Body of pancreas (tissue), 4 donors: ENCODE measurements around the gene ZNF774. TPM values are rescaled to one million over a fixed set of nuclear protein-coding genes. Genes with fewer than 3 reads are reported as not detected.
"Not testable (repeated sequence)": the region's sequence is repeated elsewhere in the genome, so short reads cannot be mapped to it uniquely, and the experiment has no call there.

Experiments
- ATAC-seq: fragments of 150-250 bp; one replicate; pipeline ENCODE4 v1.9.1; 2016
- DNase-seq, 4 donors: peaks; one replicate each; pipeline ENCODE4 v3.0.0-alpha.2; 2019
- H3K27ac ChIP-seq, 4 donors: fragments of 200-600 bp; sonication (generic); 1 replicate in 3 of 4; 2 replicates in 1 of 4; pipeline versions ENCODE4 v1.5.1 to v1.6.1; 2016 to 2019; ENCODE audit warnings: mild to moderate bottlenecking in 1 of 4, mixed read lengths in 1 of 4, moderate library complexity in 1 of 4
- H3K27me3 ChIP-seq, 2 donors: fragments of 200-600 bp; sonication (generic); one replicate each; pipeline ENCODE4 v1.6.0; 2016; ENCODE audit warnings: mild to moderate bottlenecking in 1 of 2
- H3K36me3 ChIP-seq, 2 donors: fragments of 200-600 bp; sonication (generic); replicated peaks in 1 of 2; 2 replicates each; pipeline ENCODE4 v1.5.1; 2016; ENCODE audit warnings: low read depth in 2 of 2; ENCODE audit not compliant: insufficient read depth in 1 of 2
- H3K4me1 ChIP-seq: fragments of 200-600 bp; sonication (generic); one replicate; pipeline ENCODE4 v1.6.0; 2016
- H3K4me3 ChIP-seq, 2 donors: fragments of 200-600 bp; sonication (generic); 1 replicate in 1 of 2; 2 replicates in 1 of 2; pipeline ENCODE4 v1.5.1; 2016 to 2019
- H3K9me3 ChIP-seq, 3 donors: fragments of 200-600 bp; sonication (generic); 1 replicate in 2 of 3; 2 replicates in 1 of 3; pipeline ENCODE4 v1.5.1; 2016
- CTCF ChIP-seq, 7 experiments: fragments of 450-650 bp in 4 of 7; fragments of 200-600 bp in 3 of 7; sonication (generic) in 3 of 7; IDR thresholded peaks; one replicate each; pipeline ENCODE4 v1.5.1; 2016 to 2019; ENCODE audit warnings: antibody characterized with exemption in 7 of 7
- POLR2A ChIP-seq, 3 donors: fragments of 450-650 bp; IDR thresholded peaks; one replicate each; pipeline ENCODE4 v1.6.1; 2016; ENCODE audit warnings: antibody characterized with exemption in 3 of 3, mild to moderate bottlenecking in 2 of 3
- WGBS, 2 donors: methylation state at CpG; one replicate each; pipeline ENCODE4 v1.1.5; 2017; 5-methylcytosine and 5-hydroxymethylcytosine counted together
- intact Hi-C: fragments of 100-400 bp; cut with DNase I; formaldehyde crosslinking; loops from one replicate; pipeline ENCODE4 v1.15.1; 2023
- total RNA-seq, 2 donors: library from RNA; depleted of rRNA; stranded (reverse); fragments of >200 nt; gene quantifications; one replicate each; pipeline ENCODE4 v1.1.0, GENCODE V29; 2016

ZNF774 gene
- total RNA-seq, 2 donors from 2014 or later = 5.7 to 9.6 TPM

GRCh38 chr15:90338532-90338931 lies 13.6 kb upstream of the ZNF774 start:
- peak overlapping the region; percentile 1 to 37 (median 14) for H3K27ac ChIP-seq
- peaks cover 34% of the 10 kb centered on the region for H3K4me1 ChIP-seq
- H3K36me3 ChIP-seq = no peaks in the 10 kb centered on the region
- 50 to 63% methylated on average over 1 of the region's 1 CpG for WGBS, 2 donors
- DNase-seq = no peak
- H3K4me3 ChIP-seq = no peak overlapping the region
- intact Hi-C loops = no loop called here
- peak; percentile 60 for ATAC-seq
- TF ChIP-seq POLR2A (IDR thresholded peaks at IDR 0.05) (no peak), CTCF (IDR thresholded peaks at IDR 0.05) (no peak)
- H3K27me3 ChIP-seq = no peaks in the 10 kb centered on the region
- no peaks in the 10 kb centered on the region for H3K9me3 ChIP-seq

DNA sequence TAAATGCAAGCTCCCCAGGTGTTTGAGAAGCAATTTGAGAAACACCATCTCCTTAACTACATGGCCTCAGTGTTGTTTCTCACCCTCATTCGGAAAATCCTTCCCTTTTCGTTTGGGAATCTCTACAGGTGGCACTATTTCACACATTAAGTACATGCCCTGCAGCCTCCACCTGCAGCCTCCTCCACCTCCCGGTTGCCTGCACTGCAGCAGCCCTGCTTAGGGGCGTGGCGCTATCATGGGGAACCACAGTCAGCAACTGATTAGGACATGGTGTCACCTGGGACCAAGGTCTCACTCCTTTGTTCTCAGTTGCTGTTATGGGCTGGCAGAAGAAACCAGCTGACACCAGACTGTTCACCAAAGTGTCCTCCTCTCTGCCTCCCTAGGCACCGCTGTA lies 11.7 kb upstream of the ZNF774 start:
- Histone ChIP-seq H3K27ac (no peak overlapping the region), H3K9me3 (no peaks in the 10 kb centered on the region), H3K4me1 (peaks cover 29% of the 10 kb centered on the region), H3K36me3 (no peaks in the 10 kb centered on the region), H3K27me3 (no peaks in the 10 kb centered on the region), H3K4me3 (no peak overlapping the region)
- intact Hi-C loops = no loop called here
- peak in 3 of 4 donors; percentile 32 to 37 (median 36) for DNase-seq
- ATAC-seq = peak; percentile 38
- no peak for TF ChIP-seq CTCF (IDR thresholded peaks at IDR 0.05)
- TF ChIP-seq POLR2A (IDR thresholded peaks at IDR 0.05) = no peak
- WGBS, 2 donors = 61 to 68% methylated on average over 6 of the region's 6 CpGs

DNA sequence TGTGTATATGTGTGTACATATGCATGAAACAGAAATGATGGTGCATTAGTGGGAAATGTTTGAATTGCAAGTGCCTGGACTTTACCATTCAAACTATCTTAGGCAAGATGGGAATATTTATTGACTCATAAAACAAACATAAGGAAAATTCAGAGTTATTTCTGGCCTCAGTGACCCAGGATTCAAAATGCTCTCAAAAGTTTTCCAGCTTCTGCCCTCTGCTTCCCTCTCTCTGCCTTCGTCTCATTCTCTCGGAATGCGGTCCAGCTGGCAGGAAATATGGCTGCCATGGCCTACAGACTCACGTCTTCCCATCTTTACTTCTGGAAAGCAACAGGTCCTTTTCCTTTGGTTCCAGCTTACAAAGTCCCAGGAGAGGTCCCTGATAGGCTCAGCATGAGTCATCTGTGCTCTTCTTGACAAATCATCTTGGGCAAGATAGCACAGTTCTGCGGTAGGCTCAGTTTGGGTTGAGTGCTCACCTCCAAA lies 8.7 kb upstream of the ZNF774 start:
- no peak for TF ChIP-seq POLR2A (IDR thresholded peaks at IDR 0.05)
- no peak for TF ChIP-seq CTCF (IDR thresholded peaks at IDR 0.05)
- 83 to 92% methylated on average over 5 of the region's 5 CpGs for WGBS, 2 donors
- Histone ChIP-seq H3K36me3 (no peaks in the 10 kb centered on the region), H3K9me3 (no peaks in the 10 kb centered on the region), H3K27me3 (no peaks in the 10 kb centered on the region), H3K4me1 (peaks cover 23% of the 10 kb centered on the region), H3K4me3 (no peak overlapping the region), H3K27ac (no peak overlapping the region)
- ATAC-seq (peak; percentile 10), DNase-seq (no peak)
- intact Hi-C loops = no loop called here

DNA sequence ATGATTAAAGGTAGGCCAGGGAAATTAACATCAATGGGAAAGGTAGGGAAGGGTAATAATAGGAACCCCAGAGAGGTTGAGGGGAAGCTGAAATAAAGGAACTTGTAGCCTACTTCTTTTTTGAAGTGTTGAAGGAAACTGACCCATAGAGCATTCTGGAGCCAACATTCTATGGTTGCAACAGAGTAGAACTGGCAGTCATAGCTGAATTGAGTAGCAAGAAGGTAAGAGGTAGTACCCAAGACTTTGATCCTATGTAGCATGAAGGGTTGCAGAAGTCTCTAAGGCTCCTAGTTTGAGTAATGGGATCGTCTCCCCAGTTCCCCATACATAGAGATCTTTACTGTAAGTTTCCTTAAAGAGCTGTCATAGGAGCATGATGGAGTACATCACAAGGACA lies 7.4 kb upstream of the ZNF774 start:
- WGBS, 2 donors = 87 to 100% methylated on average over 1 of the region's 1 CpG
- ATAC-seq (no peak), DNase-seq (no peak)
- Histone ChIP-seq H3K4me1 (peaks cover 15% of the 10 kb centered on the region), H3K4me3 (no peak overlapping the region), H3K27me3 (no peaks in the 10 kb centered on the region), H3K27ac (no peak overlapping the region), H3K36me3 (no peaks in the 10 kb centered on the region), H3K9me3 (no peaks in the 10 kb centered on the region)
- no peak for TF ChIP-seq CTCF (IDR thresholded peaks at IDR 0.05)
- TF ChIP-seq POLR2A (IDR thresholded peaks at IDR 0.05) = no peak
- intact Hi-C loops = no loop called here

DNA sequence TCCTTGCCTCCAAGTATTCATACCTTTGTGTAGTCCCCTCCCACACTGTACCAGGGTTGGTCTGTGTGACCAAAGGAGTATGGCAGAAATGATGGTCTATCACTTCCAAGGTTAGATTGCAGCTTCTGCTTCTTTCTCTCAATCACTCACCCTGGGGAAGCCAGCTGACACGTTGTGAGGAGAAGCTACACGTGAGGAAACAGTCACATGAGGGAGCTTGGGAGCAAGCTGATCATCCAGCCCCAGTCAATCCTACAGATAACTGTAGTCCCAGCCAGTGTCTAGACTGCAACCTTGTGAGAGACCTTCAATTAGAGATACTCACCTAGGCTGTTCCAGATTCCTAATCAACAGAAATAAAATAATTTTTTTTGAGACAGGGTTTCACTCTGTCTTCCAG lies 6.2 kb upstream of the ZNF774 start:
- ATAC-seq (peak; percentile 21), DNase-seq (peak in 1 of 4 donors; percentile 22)
- intact Hi-C loops = no loop called here
- WGBS, 2 donors = 32% methylated on average over 2 of the region's 2 CpGs
- Histone ChIP-seq H3K4me1 (peaks cover 15% of the 10 kb centered on the region), H3K36me3 (no peaks in the 10 kb centered on the region), H3K27me3 (no peaks in the 10 kb centered on the region), H3K4me3 (no peak overlapping the region), H3K9me3 (no peaks in the 10 kb centered on the region), H3K27ac (peak overlapping the region in 1 of 4 donors; percentile 57)
- TF ChIP-seq POLR2A (IDR thresholded peaks at IDR 0.05) = no peak
- no peak for TF ChIP-seq CTCF (IDR thresholded peaks at IDR 0.05)

- H3K4me3 ChIP-seq, intact Hi-C loops, H3K27me3 ChIP-seq, H3K27ac ChIP-seq, ATAC-seq, DNase-seq, H3K9me3 ChIP-seq, H3K36me3 ChIP-seq: not testable (repeated sequence)
- WGBS, 2 donors = 94 to 96% methylated on average over 1 of the region's 1 CpG
- H3K4me1 ChIP-seq = peaks cover 19% of the 10 kb centered on the region
These were observed 4.5 kb upstream of the ZNF774 start for GRCh38 chr15:90347431-90348065.
